Stimulated activated CD4-positive, alpha-beta T cell treated with anti-CD3 and anti-CD28 coated beads, Interleukin-15, amount 100 ng/mL, for 1 hour (primary cell): ENCODE measurements around the gene GOLM1.

Experiments used
- DNase-seq, 2 donors: peaks; one replicate each; pipeline ENCODE4 v3.0.0-alpha.2; 2020; ENCODE audit warnings: low read depth in 1 of 2, low spot score in 1 of 2

The GOLM1 gene

GRCh38 chr9:85987236-85987635, 112.1 kb downstream of the GOLM1 start:
- DNase-seq: no peak

GRCh38 chr9:85984457-85984856, 114.9 kb downstream of the GOLM1 start:
- no peak for DNase-seq

DNA sequence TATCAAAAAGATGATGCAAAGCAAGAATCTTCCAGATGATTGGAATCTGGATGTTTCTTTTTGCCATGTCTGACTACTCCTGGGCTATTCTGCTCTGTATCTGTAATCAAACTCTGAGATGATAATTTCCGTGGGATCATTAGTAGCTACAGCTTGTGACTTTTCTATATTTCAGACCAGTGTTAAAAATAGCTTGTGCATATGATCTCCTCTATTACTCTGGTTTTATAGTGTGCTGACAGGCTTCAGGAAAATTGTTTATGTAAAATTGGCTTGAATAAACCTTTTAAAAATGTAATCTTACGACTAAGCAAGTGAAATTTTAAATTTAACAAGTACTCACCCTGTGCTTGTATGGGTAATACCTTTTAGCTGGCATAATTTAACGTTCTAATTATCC, 118.0 kb downstream of the GOLM1 start:
- no peak for DNase-seq

DNA sequence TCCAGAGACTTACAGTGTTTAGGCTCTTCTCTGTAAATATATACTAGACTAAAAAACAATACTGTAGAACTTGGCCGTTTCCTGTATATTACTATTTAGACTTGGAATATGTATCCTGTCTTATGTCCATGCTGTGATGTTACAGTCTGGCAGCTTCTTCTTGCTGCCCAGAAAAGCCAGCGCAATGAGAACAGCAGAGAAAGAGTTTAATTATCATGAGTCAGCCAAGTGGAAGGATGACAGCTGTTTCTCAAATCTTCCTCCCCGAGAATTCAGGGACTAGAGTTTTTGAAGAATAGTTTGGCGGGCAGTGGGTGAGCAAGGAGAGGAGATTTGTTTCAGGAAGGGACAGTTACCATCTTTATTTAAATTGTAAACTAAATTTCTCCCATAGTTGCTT, 120.9 kb downstream of the GOLM1 start:
- no peak for DNase-seq
